ENCODE results near the gene KCTD1. TPM values are rescaled to one million over a fixed set of nuclear protein-coding genes. Genes with fewer than 3 reads are reported as not detected.

KCTD1 gene
- total RNA-seq, 2 experiments from 2014 or later: 10.1 to 10.3 TPM

DNA sequence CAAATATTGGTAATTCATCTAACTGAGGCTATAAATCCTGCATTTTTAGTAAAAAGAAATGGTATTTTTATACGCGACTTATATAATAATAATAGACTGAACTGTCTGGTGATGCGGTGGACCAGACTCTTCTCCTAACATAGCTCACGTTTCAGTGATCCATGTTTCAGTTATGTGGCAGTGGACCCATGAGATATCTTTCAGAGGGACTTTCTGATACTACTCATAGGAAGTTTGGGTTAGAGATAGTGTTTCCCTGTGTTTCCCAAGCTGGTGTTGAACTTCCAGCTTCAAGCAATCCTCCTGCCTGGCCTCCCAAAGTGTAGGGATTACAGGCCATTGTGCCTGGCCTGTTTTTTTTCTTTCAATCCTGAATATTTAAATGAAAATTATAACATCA is 59.2 kb downstream of the KCTD1 start:
- H3K4me1 ChIP-seq (ENCODE audit: insufficient read depth, low read length, poor library complexity, severe bottlenecking): no peaks in the 10 kb centered on the region
- H4K20me1 ChIP-seq (ENCODE audit: insufficient read depth, low read length): no peaks in the 10 kb centered on the region
- no peak overlapping the region for H2AFZ ChIP-seq (ENCODE audit: low read length)
- CTCF ChIA-PET (ENCODE audit: unreplicated experiment): no interaction called here
- no peak overlapping the region for H3K4me2 ChIP-seq (ENCODE audit: low read length)
- no peak overlapping the region for H3K4me3 ChIP-seq (ENCODE audit: low read depth, low read length, poor library complexity, severe bottlenecking)
- no peak overlapping the region for H3K27ac ChIP-seq (ENCODE audit: low read depth, low read length, poor library complexity, severe bottlenecking)
- intact Hi-C loops (cut with micrococcal nuclease; ENCODE audit: unreplicated experiment): loop anchor here (5.0 kb wide), 1 partner anchor 158 kb away; no protein-coding TSS in a partner anchor
- POLR2A ChIA-PET: no interaction called here
- DNase-seq (ENCODE audit: low spot score): no peak
- H3K79me2 ChIP-seq (ENCODE audit: insufficient read depth, low read depth, low read length): no peaks in the 10 kb centered on the region
- H3K9me3 ChIP-seq (ENCODE audit: low read length): no peaks in the 10 kb centered on the region
- H3K9me2 ChIP-seq (ENCODE audit: insufficient read depth, low read length): no peaks in the 10 kb centered on the region
- no peaks in the 10 kb centered on the region for H3K36me3 ChIP-seq (ENCODE audit: insufficient read depth, low read length)
- BruUV-seq (replicated peaks): no TSS peak
- TF ChIP-seq, protein P1, sequence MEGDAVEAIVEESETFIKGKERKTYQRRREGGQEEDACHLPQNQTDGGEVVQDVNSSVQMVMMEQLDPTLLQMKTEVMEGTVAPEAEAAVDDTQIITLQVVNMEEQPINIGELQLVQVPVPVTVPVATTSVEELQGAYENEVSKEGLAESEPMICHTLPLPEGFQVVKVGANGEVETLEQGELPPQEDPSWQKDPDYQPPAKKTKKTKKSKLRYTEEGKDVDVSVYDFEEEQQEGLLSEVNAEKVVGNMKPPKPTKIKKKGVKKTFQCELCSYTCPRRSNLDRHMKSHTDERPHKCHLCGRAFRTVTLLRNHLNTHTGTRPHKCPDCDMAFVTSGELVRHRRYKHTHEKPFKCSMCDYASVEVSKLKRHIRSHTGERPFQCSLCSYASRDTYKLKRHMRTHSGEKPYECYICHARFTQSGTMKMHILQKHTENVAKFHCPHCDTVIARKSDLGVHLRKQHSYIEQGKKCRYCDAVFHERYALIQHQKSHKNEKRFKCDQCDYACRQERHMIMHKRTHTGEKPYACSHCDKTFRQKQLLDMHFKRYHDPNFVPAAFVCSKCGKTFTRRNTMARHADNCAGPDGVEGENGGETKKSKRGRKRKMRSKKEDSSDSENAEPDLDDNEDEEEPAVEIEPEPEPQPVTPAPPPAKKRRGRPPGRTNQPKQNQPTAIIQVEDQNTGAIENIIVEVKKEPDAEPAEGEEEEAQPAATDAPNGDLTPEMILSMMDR (conservative IDR thresholded peaks at IDR 0.05; ENCODE audit: low read length): no peak
- no peak for TF ChIP-seq EZH2phosphoT487 (IDR thresholded peaks at IDR 0.05; ENCODE audit: borderline replicate concordance, low read depth, low read length)

DNA sequence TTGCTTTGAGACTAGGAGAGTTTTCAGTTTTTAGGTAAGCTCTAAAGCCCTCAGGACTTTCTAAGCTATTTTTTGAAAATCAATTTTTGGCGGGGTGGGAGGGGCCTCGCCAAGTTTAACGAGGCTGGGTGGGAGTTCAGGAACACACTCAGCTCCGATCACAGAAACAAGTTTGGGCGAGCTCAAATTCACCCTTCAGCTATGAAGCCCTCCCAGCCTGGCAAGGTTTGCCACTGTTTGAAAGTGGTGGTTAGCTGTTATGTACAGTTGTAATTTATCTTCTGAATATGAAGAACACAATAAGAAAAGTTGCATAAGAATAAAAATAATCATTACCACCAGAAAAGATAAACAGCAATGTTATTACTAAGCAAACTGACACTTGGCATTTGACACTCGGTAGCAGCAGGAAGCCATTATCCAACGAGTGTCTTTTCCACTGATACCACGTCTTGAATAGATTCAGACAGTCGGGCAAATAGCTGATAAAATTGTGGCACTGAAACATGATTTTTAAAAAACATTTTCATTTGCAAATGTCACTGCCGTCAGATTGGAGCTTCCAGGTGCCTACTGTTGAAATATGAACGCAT is 59.8 kb downstream of the KCTD1 start:
- intact Hi-C loops (cut with micrococcal nuclease; ENCODE audit: unreplicated experiment): loop anchor here (5.0 kb wide), 1 partner anchor 159 kb away; no protein-coding TSS in a partner anchor
- Histone ChIP-seq H3K4me1 (ENCODE audit: insufficient read depth, low read length, poor library complexity, severe bottlenecking) (no peaks in the 10 kb centered on the region), H3K9me2 (ENCODE audit: insufficient read depth, low read length) (no peaks in the 10 kb centered on the region), H3K4me3 (ENCODE audit: low read depth, low read length, poor library complexity, severe bottlenecking) (no peak overlapping the region), H3K4me2 (ENCODE audit: low read length) (no peak overlapping the region), H3K79me2 (ENCODE audit: insufficient read depth, low read depth, low read length) (no peaks in the 10 kb centered on the region), H3K9me3 (ENCODE audit: low read length) (no peaks in the 10 kb centered on the region), H4K20me1 (ENCODE audit: insufficient read depth, low read length) (no peaks in the 10 kb centered on the region), H3K27ac (ENCODE audit: low read depth, low read length, poor library complexity, severe bottlenecking) (no peak overlapping the region), H3K36me3 (ENCODE audit: insufficient read depth, low read length) (no peaks in the 10 kb centered on the region), H2AFZ (ENCODE audit: low read length) (no peak overlapping the region)
- no peak for DNase-seq (ENCODE audit: low spot score)
- BruUV-seq (replicated peaks): no TSS peak
- POLR2A ChIA-PET: interaction anchor here (0.9 to 1.9 kb wide), 7 partner anchors 10 to 25 kb away, joined by 3 to 7 read pairs (median 3); no protein-coding TSS in a partner anchor
- no peak for TF ChIP-seq EZH2phosphoT487 (IDR thresholded peaks at IDR 0.05; ENCODE audit: borderline replicate concordance, low read depth, low read length)
- TF ChIP-seq, protein P1 (conservative IDR thresholded peaks at IDR 0.05; ENCODE audit: low read length): no peak
- CTCF ChIA-PET (ENCODE audit: unreplicated experiment): no interaction called here

DNA sequence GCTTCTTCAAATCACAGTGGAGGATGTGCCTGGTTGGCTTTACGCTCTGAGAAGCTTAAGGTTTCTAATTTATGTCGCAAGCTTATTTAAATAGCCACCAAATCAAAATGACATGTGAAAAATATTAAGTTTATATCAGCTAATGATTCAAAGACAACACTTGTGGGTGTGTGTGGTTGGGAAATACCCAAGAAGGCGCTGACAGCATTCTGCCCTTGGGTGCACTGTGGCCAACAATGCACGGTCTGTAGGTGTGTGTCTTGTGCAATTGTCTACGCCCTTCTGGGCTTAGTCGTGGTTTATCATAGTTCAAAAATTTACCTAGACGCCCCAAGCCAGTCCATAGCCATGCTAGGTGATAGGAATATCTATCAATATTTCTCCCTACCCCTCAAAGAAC is 60.9 kb downstream of the KCTD1 start:
- Histone ChIP-seq H3K27ac (ENCODE audit: low read depth, low read length, poor library complexity, severe bottlenecking) (no peak overlapping the region), H3K4me2 (ENCODE audit: low read length) (no peak overlapping the region), H3K79me2 (ENCODE audit: insufficient read depth, low read depth, low read length) (no peaks in the 10 kb centered on the region), H3K4me1 (ENCODE audit: insufficient read depth, low read length, poor library complexity, severe bottlenecking) (no peaks in the 10 kb centered on the region), H4K20me1 (ENCODE audit: insufficient read depth, low read length) (no peaks in the 10 kb centered on the region), H3K9me3 (ENCODE audit: low read length) (no peaks in the 10 kb centered on the region), H3K9me2 (ENCODE audit: insufficient read depth, low read length) (no peaks in the 10 kb centered on the region), H2AFZ (ENCODE audit: low read length) (no peak overlapping the region), H3K36me3 (ENCODE audit: insufficient read depth, low read length) (no peaks in the 10 kb centered on the region), H3K4me3 (ENCODE audit: low read depth, low read length, poor library complexity, severe bottlenecking) (no peak overlapping the region)
- CTCF ChIA-PET (ENCODE audit: unreplicated experiment): no interaction called here
- intact Hi-C loops (cut with micrococcal nuclease; ENCODE audit: unreplicated experiment): loop anchor here (5.0 kb wide), 1 partner anchor 160 kb away; no protein-coding TSS in a partner anchor
- no peak for DNase-seq (ENCODE audit: low spot score)
- POLR2A ChIA-PET: interaction anchor here (0.7 to 1.9 kb wide), 9 partner anchors 9 to 1199 kb away, joined by 3 to 7 read pairs (median 3); no protein-coding TSS in a partner anchor
- TF ChIP-seq EZH2phosphoT487 (IDR thresholded peaks at IDR 0.05; ENCODE audit: borderline replicate concordance, low read depth, low read length): no peak
- TF ChIP-seq, protein P1 (conservative IDR thresholded peaks at IDR 0.05; ENCODE audit: low read length): no peak
- no TSS peak for BruUV-seq (replicated peaks)

Data from OCI-LY7 (cell line).